ENCODE measurements around the gene AP3S1.
"Not testable (repeated sequence)": the region's sequence is repeated elsewhere in the genome, so short reads cannot be mapped to it uniquely, and the experiment has no call there.

AP3S1 gene

GRCh38 chr5:115875447-115875846 lies 33.7 kb downstream of the AP3S1 start:
- DNase-seq = no peak

- not testable (repeated sequence) for DNase-seq
Observed at GRCh38 chr5:115877342-115877741, 35.6 kb downstream of the AP3S1 start.

GRCh38 chr5:115882434-115882833 lies 40.7 kb downstream of the AP3S1 start:
- DNase-seq = not testable (repeated sequence)

- no peak for DNase-seq
Observed at GRCh38 chr5:115884704-115885103, 43.0 kb downstream of the AP3S1 start.

- not testable (repeated sequence) for DNase-seq
Observed at GRCh38 chr5:115885208-115885607, 43.5 kb downstream of the AP3S1 start.

- DNase-seq = peak; percentile 54
Observed at GRCh38 chr5:115888027-115888426, 46.3 kb downstream of the AP3S1 start.

- no peak for DNase-seq
Observed at GRCh38 chr5:115892021-115892420, 50.3 kb downstream of the AP3S1 start.

GRCh38 chr5:115894342-115894741 lies 52.6 kb downstream of the AP3S1 start:
- no peak for DNase-seq

- DNase-seq = no peak
Observed at GRCh38 chr5:115895821-115896220, 54.1 kb downstream of the AP3S1 start.

GRCh38 chr5:115898656-115899055 lies 56.9 kb downstream of the AP3S1 start:
- no peak for DNase-seq

- DNase-seq = no peak
Observed at GRCh38 chr5:115907177-115907576, 65.4 kb downstream of the AP3S1 start.

- not testable (repeated sequence) for DNase-seq
Observed at GRCh38 chr5:115913623-115914400, 72.1 kb downstream of the AP3S1 start.

GRCh38 chr5:115920171-115920725 lies 78.5 kb downstream of the AP3S1 start:
- DNase-seq = no peak

- not testable (repeated sequence) for DNase-seq
Observed at GRCh38 chr5:115928578-115929407, 87.1 kb downstream of the AP3S1 start.

- DNase-seq = not testable (repeated sequence)
Observed at GRCh38 chr5:115930171-115930570, 88.4 kb downstream of the AP3S1 start.

- no peak for DNase-seq
Observed at GRCh38 chr5:115930630-115931337, 89.0 kb downstream of the AP3S1 start.

GRCh38 chr5:115932991-115933390 lies 91.3 kb downstream of the AP3S1 start:
- DNase-seq = no peak

GRCh38 chr5:115934388-115934974 lies 92.7 kb downstream of the AP3S1 start:
- DNase-seq = no peak

GRCh38 chr5:115936031-115936430 lies 94.3 kb downstream of the AP3S1 start:
- DNase-seq = no peak

GRCh38 chr5:115939059-115939458 lies 97.3 kb downstream of the AP3S1 start:
- DNase-seq = no peak

- DNase-seq = no peak
Observed at GRCh38 chr5:115940080-115940810, 98.5 kb downstream of the AP3S1 start.

Measured in hematopoietic multipotent progenitor cell treated with erythropoietin and hydrocortisone succinate and interleukin-3 and kit ligand, for 4 days (in vitro differentiated cells).